Measurements from ENCODE around the gene VCAM1. TPM values are rescaled to one million over a fixed set of nuclear protein-coding genes. Genes with fewer than 3 reads are reported as not detected.

Gene VCAM1
- polyA plus RNA-seq, 1 donor from 2014 or later, result 3.2 TPM

GRCh38 chr1:100769906-100770646 lies 50.5 kb downstream of the VCAM1 start:
- H3K36me3 ChIP-seq (ENCODE audit: insufficient read depth, low read length), result no peaks in the 10 kb centered on the region
- no peak overlapping the region for H3K9ac ChIP-seq (ENCODE audit: low read length)
- no peaks in the 10 kb centered on the region for H4K20me1 ChIP-seq (ENCODE audit: insufficient read depth)
- H3K4me2 ChIP-seq (ENCODE audit: low read length), result no peak overlapping the region
- H3K9me2 ChIP-seq (ENCODE audit: insufficient read depth, low read length), result no peaks in the 10 kb centered on the region
- no peaks in the 10 kb centered on the region for H3K27me3 ChIP-seq (ENCODE audit: insufficient read depth, low read depth, low read length)
- no peak overlapping the region for H2AFZ ChIP-seq (ENCODE audit: low read depth, low read length)
- no peaks in the 10 kb centered on the region for H3F3A ChIP-seq (ENCODE audit: insufficient read depth, low read length, poor library complexity, severe bottlenecking)
- H3K27ac ChIP-seq (ENCODE audit: low read length), result no peak overlapping the region
- no peak overlapping the region for H3K4me3 ChIP-seq (ENCODE audit: low read length)
- no peak for TF ChIP-seq EZH2 (IDR thresholded peaks at IDR 0.05; ENCODE audit: borderline replicate concordance, insufficient read depth, low read length, poor library complexity, severe bottlenecking)
- no peak for TF ChIP-seq RAD21 (conservative IDR thresholded peaks at IDR 0.05)
- TF ChIP-seq POLR2AphosphoS5 (IDR thresholded peaks at IDR 0.05), result no peak
- TF ChIP-seq EP300 (conservative IDR thresholded peaks at IDR 0.05; ENCODE audit: poor library complexity, severe bottlenecking), result no peak
- TF ChIP-seq TAF1 (IDR thresholded peaks at IDR 0.05; ENCODE audit: low read depth), result no peak
- TF ChIP-seq SMC3 (conservative IDR thresholded peaks at IDR 0.05; ENCODE audit: poor library complexity), result no peak
- TF ChIP-seq REST (IDR thresholded peaks at IDR 0.05; ENCODE audit: borderline replicate concordance), result no peak
- TF ChIP-seq MXI1 (conservative IDR thresholded peaks at IDR 0.05; ENCODE audit: poor library complexity, severe bottlenecking), result no peak
- TF ChIP-seq CTCF (IDR thresholded peaks at IDR 0.05; ENCODE audit: poor library complexity, severe bottlenecking), result no peak
- H3K9me3 ChIP-seq (ENCODE audit: low read length), result no peaks in the 10 kb centered on the region
- no peaks in the 10 kb centered on the region for H3K79me2 ChIP-seq (replicated peaks; ENCODE audit: insufficient read depth, low read length)

GRCh38 chr1:100773444-100773843 lies 53.9 kb downstream of the VCAM1 start:
- H3K36me3 ChIP-seq (ENCODE audit: insufficient read depth, low read length), result no peaks in the 10 kb centered on the region
- no peaks in the 10 kb centered on the region for H3K9me3 ChIP-seq (ENCODE audit: low read length)
- no peak overlapping the region for H3K9ac ChIP-seq (ENCODE audit: low read length)
- no peak overlapping the region for H2AFZ ChIP-seq (ENCODE audit: low read depth, low read length)
- H3K79me2 ChIP-seq (replicated peaks; ENCODE audit: insufficient read depth, low read length), result no peaks in the 10 kb centered on the region
- no peaks in the 10 kb centered on the region for H4K20me1 ChIP-seq (ENCODE audit: insufficient read depth)
- H3F3A ChIP-seq (ENCODE audit: insufficient read depth, low read length, poor library complexity, severe bottlenecking), result no peaks in the 10 kb centered on the region
- no peak overlapping the region for H3K4me3 ChIP-seq (ENCODE audit: low read length)
- TF ChIP-seq POLR2AphosphoS5 (IDR thresholded peaks at IDR 0.05) (no peak), RAD21 (conservative IDR thresholded peaks at IDR 0.05) (no peak), EZH2 (IDR thresholded peaks at IDR 0.05; ENCODE audit: borderline replicate concordance, insufficient read depth, low read length, poor library complexity, severe bottlenecking) (no peak), REST (IDR thresholded peaks at IDR 0.05; ENCODE audit: borderline replicate concordance) (no peak), TAF1 (IDR thresholded peaks at IDR 0.05; ENCODE audit: low read depth) (no peak), EP300 (conservative IDR thresholded peaks at IDR 0.05; ENCODE audit: poor library complexity, severe bottlenecking) (no peak), MXI1 (conservative IDR thresholded peaks at IDR 0.05; ENCODE audit: poor library complexity, severe bottlenecking) (no peak), SMC3 (conservative IDR thresholded peaks at IDR 0.05; ENCODE audit: poor library complexity) (no peak), CTCF (IDR thresholded peaks at IDR 0.05; ENCODE audit: poor library complexity, severe bottlenecking) (no peak)
- H3K27ac ChIP-seq (ENCODE audit: low read length), result no peak overlapping the region
- no peaks in the 10 kb centered on the region for H3K27me3 ChIP-seq (ENCODE audit: insufficient read depth, low read depth, low read length)
- no peaks in the 10 kb centered on the region for H3K9me2 ChIP-seq (ENCODE audit: insufficient read depth, low read length)
- H3K4me2 ChIP-seq (ENCODE audit: low read length), result no peak overlapping the region

Data from neural cell (in vitro differentiated cells).